Measurements from ENCODE around the gene AMIGO2.

DNA sequence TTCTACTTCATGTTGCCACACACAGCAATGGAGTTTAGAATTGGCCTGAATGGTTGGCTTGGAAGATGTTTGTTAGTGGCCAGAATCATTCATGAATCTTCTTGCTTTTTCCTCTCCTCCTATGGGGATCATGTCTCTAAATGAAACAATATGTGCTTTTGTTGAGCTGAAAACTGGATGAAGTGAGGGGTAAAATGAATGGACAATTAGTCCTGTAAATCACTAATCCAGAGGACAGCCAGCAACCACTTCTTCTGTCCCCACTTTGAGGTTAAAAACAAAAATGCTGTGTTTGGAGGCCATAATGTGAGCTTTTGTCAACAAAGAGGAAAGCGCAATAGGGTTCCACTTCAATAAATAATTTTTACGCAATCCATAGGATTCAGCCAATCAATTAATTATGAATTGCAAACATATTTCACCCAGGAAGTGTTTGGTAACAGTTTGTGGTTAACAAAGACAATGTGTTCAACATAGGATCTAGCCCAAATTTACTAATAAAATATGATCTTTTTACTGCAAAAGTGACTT, 30.3 kb upstream of the AMIGO2 start:
- TF ChIP-seq, protein P1, sequence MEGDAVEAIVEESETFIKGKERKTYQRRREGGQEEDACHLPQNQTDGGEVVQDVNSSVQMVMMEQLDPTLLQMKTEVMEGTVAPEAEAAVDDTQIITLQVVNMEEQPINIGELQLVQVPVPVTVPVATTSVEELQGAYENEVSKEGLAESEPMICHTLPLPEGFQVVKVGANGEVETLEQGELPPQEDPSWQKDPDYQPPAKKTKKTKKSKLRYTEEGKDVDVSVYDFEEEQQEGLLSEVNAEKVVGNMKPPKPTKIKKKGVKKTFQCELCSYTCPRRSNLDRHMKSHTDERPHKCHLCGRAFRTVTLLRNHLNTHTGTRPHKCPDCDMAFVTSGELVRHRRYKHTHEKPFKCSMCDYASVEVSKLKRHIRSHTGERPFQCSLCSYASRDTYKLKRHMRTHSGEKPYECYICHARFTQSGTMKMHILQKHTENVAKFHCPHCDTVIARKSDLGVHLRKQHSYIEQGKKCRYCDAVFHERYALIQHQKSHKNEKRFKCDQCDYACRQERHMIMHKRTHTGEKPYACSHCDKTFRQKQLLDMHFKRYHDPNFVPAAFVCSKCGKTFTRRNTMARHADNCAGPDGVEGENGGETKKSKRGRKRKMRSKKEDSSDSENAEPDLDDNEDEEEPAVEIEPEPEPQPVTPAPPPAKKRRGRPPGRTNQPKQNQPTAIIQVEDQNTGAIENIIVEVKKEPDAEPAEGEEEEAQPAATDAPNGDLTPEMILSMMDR (IDR thresholded peaks at IDR 0.05): no peak
- TF ChIP-seq POLR2A (IDR thresholded peaks at IDR 0.05): no peak
